Right renal cortex interstitium (tissue), 3 donors: Measurements from ENCODE around the gene ARHGEF12. TPM values are rescaled to one million over a fixed set of nuclear protein-coding genes. Genes with fewer than 3 reads are reported as not detected.

Source experiments
- DNase-seq, 3 donors: peaks; one replicate each; pipeline ENCODE4 v3.0.0-alpha.2; 2013; ENCODE audit warnings: low read depth in 3 of 3, low spot score in 2 of 3
- polyA plus RNA-seq, 3 donors: library from polyadenylated mRNA; unstranded; fragments of 120-200 nt; gene quantifications; one replicate each; pipeline ENCODE4 v1.2.1, GENCODE V29; 2013; ENCODE audit not compliant: insufficient read length in 3 of 3

Gene ARHGEF12
- polyA plus RNA-seq, 3 donors, result 128 to 141 (median 128) TPM

DNA sequence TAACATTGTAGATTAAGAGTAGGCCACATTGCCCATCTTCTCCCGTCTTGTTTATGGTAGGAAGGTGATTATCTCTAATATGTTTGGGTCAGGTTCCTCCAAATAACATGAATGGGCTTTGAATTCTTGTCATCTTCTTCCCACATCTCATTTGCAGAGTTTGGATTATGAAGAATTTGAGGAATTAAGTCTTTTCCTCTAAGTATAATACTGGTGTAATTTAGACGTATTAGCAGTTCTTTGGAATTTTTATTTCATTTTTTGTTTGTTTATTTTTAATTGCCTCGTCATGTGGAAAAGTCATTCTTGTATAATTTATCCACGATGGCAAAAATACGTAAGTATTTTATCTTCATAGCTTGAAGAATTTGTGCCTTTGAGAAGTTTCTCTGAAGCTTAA, 73.4 kb downstream of the ARHGEF12 start:
- DNase-seq, result no peak

DNA sequence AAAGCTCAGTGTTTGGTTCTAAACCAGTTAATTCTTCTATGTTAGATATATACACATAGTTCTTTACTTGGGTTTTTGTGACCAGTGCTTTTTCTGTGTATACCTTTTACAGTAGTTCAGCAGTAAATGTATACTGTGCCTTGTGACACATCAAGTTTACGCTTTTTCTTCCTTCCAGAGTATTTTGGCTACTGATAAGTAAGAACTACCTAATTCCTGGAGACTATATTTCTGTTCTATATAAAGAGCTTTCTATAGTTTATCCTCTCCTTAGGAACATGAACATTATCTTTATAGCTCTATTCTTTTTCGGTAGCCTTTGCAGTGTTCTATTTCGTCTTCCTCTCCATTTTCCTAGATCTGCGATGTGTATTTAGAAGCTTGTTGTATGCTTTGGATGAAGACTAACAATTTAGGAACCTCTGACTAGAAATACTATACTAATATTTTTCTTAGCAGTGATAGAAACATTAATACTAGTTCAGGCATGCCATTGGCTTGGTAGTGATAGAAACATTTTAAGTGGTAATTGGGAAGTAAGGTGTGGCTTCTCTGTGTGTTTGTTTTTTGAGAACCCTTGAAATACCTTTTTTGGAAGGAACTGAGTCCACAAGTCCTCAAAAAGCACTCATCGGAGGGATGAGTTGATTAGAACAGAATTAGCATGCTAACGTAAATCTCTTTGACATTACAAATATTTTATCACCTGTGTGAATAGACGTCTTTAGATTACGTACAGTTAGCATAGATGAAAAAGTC, 74.6 kb downstream of the ARHGEF12 start:
- DNase-seq, result no peak

DNA sequence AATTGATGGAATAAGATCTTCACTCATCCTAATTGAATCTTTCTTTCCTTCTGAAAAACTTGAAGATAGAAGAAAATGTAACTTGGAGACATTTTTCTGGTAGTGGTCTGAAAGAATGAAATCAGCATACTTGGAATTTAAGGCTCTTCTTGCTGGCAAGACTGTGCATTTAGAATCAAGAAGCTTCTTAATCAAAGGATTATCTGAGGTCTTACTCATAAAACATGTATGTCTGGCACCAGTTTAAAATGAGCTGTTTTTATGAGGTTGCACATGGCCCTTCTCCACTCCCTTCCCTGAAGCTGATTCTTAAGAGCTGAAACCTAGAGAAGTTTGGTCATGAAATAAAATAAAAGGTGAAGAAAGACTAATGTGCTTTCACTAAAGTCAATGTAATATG, 77.3 kb downstream of the ARHGEF12 start:
- no peak for DNase-seq

DNA sequence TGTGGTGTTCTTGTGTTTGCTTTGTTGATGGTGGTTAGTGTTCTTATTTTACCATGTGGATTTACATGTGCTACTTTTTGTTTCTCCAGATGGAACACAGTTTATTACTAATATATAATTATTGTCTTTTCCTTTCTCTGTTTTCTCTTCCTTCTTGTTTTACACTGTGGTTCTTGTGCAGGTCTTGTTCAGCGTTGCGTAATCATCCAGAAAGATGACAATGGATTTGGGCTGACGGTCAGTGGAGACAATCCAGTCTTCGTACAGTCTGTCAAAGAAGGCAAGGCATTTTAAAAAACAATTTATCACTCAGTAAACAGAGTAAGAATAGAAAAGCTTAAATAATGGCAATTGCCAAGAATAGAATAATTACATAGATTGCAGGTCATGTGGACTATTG, 84.4 kb downstream of the ARHGEF12 start:
- DNase-seq, result no peak

DNA sequence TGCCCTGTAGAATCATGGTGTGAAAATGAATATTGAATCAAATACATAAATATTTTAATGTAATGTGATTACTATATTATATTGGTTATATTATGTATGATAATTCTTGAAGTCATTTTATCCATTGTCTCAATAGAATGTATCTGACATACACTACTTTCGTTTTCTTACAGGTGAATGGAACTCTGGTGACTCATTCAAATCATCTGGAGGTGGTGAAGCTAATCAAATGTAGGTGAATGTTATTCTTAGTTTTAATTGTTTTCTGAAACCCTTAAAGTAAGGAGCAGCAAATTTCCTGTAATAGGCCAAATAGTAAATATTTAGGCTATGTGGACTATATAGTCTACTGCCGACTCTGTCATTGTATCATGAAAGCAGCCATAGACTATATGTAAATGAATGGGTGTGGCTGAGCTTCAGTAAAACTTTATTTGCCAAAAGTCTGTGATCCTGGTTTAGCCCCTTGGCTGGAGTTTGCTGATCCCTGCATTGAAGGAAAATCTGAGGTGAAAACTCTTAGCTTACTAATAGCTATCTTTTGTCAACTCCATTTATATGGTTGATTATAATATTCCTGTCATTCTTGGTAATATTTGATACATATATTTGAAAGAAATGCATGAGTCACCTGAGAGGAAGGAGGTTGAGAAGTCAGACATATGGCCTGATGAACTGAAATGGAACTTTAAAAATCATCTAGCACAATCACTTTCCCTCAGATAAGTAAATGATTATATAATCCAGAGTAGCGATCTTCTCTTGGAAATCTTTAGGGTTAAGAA, 88.2 kb downstream of the ARHGEF12 start:
- no peak for DNase-seq

DNA sequence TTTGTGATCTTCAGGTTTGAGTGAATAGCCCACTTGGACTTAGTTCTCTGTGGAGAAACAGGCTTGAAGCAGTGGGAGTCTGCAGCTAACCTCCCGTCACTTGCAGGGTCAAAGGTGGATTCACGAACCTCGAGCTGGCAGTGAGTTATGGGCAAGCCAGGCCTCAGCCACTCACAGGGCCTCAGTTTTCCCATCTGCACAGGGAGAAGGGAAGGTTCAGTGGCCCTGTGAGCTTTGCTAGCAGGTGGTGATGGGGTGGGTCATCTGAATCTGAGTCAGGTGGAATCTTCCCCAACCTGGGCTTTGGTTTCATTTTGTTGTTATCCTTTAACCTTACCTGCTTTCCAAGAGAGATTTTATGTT, 88.7 kb downstream of the ARHGEF12 start:
- no peak for DNase-seq

DNA sequence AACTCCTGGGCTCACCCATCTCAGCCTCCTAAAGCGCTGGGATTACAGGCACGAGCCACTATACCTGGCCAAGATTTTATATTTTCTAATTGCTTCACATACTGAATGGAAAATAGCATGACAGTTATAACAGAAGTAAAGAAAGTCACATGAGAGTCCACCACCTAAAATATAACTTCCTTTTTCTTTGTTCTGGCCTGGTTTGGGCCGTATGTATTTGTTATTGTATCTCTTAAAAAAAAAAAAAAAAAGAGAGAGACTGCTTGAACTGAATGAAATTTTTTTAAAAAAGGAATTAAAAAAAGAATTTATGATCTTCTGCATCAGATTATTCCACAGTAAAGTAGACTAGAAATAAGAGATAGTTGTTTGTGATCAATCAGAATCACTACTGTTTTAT, 89.3 kb downstream of the ARHGEF12 start:
- DNase-seq, result no peak

DNA sequence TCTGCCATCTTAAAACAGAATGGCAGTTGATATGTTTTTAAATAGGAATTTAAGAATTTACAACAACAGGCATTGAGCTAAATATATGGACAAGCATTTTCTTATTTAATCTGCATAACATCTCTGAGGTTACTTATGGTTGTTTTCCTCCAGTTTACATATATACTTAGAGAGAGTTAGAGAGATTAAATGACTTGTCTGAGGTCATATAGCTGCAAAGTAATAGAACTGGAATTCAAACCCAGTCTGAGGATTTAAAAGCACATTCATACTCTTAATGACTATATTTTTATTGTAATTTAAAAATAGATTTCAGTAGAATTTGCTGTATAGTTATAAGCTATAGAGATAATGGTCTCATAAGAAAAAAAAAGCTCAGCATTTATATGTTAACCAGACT, 93.9 kb downstream of the ARHGEF12 start:
- DNase-seq, result no peak

DNA sequence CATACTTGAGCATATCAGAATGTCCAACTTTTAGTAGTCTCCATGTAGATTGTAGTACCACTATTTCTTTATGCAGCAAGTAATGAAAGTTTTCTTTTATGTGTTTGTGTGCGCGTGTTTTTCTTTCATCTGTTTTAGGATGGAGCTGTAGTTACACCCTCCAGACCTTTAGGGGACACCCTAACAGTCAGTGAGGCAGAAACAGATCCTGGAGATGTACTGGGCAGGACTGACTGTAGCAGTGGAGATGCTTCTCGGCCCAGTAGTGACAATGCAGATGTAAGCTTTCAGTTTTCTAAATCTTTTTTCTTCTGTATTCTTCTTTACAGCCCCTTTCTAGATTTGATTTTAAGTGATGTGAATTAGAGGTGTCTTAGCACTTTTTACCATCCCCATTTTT, 95.4 kb downstream of the ARHGEF12 start:
- DNase-seq, result no peak

DNA sequence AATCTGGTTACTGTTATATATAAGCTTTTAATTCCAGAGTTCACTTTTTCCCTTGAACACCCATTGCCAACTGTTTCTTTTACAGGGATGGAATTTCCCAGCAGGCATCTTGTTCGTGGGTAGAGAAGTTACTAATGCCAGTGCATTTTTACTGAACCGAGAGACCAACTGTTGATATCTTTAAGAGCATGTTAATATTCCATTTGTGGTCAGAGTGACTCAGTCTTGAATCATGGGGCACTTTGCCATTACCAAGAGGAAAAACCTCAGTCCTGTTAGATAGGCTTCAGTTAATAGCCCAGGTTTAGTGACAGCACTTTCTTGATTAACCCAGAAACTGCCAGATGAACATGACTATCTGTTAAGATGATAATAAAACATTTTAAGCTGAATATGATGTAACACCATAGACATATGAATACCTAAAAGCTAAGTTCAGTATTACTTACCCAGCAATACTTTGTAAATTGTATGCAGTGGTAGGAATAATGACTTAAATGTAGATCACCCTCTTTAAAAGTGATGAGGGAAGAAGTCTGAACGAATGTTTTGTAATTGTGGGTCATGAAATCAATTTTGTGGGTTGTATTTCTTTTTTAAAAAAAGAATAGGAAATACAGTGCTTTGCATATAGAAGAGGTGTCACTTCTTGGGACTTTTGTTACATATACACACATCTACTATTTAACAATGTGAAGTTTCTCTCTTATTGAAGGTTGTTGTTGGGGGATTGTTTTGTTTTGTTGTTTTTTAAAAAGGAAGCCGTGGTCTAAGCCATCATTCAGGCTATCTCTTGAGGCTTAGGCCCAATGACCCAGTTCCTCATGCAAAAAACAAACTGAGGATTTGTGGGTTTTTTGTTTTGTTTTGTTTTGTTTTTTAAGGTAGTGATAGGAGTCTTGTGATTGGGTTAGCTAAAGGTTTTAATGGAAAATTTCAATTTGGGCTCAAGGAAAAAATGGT, 96.1 kb downstream of the ARHGEF12 start:
- no peak for DNase-seq

DNA sequence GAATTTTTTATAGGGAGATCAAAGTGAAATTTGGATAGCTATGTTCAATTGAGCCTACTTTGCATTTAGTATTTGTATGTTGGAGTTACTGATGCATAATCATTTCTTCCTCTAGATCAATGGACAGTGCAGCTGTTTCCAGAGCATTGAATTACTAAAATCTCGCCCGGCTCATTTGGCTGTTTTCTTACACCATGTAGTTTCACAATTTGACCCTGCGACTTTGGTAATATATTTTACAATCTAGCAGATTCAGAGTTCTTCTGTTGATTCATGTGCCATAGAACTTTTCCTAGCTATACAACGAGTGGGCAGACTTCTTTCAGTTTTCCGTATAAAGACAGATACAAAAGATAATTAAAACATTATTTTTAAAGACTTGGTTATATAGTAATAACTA, 105.4 kb downstream of the ARHGEF12 start:
- no peak for DNase-seq

DNA sequence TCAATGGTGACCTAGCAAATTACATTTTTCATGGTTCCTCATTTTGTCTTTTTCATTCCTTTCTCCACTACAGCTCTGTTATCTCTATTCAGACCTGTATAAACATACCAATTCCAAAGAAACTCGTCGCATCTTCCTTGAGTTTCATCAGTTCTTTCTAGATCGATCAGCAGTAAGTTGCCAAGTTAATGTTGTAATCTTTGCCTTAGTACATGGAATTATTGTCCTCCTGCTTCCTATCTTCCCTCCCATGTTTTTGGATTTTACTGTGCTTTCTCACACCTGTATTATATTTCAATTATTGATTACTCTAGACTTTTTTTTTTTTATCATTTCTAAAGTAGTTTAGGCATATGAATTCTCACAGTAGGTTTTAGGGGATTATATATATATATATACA, 105.8 kb downstream of the ARHGEF12 start:
- DNase-seq, result no peak

DNA sequence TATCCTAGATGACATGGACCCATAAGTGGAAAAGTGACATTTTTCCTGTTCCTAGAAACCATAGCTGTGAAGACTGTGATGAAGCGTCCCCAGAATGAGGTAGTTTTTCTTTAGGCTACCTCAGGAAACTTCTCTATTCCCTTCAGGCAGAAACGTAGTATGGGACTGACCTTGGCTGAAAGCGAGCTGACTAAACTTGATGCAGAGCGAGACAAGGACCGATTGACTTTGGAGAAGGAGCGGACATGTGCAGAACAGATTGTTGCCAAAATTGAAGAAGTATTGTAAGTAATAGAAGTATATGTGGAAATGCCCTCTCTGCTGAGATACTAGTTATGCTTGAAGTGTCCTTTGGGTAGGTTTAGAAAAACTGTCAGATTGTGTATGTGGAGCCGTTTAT, 110.6 kb downstream of the ARHGEF12 start:
- DNase-seq, result no peak

DNA sequence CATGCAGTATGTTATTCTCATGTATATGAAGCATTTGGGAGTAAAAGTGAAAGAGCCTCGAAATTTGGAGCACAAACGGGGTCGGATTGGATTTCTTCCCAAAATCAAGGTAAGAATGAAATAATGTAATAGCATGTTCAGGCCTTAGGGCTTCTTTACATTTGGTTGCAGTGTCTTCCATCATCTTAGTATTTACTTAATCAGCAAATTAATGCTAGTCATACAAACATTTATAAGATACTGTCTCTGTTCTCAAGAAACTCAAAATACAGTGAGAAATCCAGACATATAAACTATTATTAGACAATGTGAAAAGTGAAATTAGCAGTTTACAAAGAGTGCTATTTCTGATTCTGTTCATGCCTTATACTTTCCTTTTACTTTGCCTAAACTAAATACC, 112.0 kb downstream of the ARHGEF12 start:
- no peak for DNase-seq

DNA sequence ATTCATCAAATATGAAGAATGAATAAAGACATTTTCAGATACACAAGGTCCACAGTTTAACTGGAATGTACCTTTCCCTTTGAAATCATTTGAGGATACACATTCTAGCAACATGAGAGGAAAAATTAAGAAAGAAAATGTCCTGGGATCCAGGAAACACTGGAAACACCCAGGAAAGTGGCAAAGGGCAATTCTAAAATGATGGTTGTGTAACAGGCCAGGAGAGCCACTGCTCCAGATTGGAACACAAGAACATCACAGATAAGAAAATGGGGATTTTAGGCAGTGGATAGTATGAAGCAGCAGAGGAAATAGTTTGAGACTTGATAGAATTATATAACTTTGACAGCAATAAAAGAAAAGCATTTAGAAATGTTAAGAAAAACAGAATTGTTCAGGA, 119.3 kb downstream of the ARHGEF12 start:
- DNase-seq, result no peak

DNA sequence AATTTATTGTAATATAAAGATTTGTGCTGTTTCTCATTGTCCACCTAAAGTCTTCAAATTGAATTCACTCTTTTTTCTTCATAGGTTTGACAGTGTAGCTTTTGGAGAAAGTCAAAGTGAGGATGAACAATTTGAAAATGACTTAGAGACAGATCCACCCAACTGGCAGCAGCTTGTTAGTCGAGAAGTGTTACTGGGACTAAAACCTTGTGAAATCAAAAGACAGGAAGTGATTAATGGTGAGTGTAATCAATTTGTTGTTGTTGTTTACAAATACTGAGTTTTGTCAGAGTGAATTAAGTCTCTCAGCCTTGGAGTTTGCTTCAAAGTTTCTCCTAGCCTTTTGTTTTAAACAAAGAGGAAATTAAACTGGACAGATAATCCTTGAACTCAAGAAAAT, 121.8 kb downstream of the ARHGEF12 start:
- DNase-seq, result no peak

DNA sequence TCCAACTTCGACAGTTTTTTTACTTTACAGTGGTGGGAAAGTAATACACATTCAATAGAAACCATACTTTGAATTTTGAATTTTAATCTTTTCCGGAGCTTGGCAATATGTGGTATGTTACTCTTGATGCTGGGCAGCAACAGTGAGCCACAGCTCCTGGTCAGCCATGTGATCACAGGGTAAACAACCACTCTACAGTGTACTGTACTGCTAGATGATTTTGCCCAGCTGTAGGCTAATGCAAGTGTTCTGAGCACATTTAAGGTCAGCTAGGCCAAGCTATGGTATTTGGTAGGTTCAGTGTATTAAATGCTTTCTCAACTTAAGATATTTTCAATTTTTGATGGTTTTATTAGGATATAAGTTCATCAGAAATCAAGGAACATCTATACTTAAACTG, 126.6 kb downstream of the ARHGEF12 start:
- DNase-seq, result no peak

DNA sequence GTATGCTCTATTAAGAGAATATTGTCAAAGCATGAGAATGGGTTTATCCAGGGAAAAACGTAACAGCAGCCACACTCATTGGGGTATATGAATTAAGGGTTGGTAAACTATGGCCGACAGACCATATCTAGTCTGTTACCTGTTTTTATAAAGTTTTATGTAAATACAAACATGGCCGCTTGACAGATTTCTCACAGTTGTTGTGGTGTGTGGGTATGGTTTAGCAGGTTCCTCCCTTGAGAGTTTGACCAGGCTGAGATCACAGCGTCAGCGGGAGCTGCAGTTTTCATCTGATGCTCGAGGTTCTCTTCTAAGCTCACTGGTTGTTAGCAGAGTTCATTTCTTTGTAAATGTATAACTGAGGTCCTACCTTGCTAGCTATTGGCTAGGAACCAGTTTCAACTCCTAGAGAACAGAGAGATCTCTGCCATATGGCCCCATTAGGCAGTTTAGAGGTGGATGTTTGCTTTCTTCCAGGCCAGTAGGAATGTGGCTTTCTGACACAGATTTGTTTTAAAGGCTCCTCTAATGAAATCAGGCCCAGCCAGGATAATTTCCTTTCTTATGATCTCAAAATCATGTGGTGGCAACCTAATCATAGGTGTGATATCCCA, 129.8 kb downstream of the ARHGEF12 start:
- DNase-seq, result no peak

DNA sequence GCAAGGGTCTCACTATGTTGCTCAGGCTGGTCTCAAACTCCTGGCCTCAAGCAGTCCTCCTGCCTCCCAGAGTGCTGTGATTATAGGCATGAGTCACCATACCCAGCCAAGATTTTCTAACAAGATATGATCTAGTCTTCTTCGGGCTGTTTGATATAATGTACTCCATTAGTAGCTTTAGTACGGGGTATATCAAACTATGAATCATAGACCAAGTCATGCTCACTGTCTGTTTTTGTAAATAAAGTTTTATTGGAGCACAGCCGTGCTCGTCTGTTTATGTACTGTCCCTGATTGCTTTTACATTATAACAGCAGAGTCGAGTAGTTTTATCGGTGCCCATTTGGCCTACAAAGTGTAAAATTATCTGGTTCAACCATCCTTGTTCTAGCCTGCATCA, 131.4 kb downstream of the ARHGEF12 start:
- DNase-seq, result no peak

DNA sequence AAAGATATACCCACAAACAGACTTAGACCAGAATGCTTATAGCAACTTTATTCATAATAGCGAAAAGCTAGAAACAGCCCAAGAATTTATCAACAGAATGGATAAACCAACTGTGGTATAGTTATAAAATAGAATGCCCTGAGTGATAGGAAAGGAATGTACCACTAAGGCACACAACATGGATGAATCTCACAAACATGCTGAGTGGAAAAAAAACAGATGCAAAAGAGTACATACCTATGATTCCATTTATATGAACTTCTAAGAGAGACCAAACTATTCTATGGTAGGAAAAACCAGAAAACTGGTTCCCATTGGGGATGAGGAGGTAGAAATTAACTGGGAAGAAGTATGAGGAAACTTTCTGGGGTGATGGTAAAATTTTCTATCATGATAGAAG, 134.9 kb downstream of the ARHGEF12 start:
- DNase-seq, result no peak

DNA sequence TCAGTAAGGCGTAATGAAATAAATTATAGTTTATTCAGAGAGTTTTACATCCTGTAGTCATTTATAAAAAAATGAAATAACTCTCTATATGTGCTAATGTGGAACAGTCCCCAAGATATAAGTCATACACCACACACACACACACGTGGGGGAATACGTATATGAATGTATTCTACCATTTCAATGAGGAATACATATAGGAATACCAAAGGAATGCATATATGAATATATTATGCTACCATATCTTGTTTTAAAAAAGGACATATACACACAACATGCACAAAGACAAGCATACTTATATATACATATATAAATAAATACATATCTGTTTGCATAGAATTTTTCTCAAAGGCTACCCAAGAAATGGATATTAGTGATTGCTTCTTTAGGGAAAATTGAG, 135.8 kb downstream of the ARHGEF12 start:
- DNase-seq, result no peak
